Measurements from ENCODE around the gene TMEM233. TPM values are rescaled to one million over a fixed set of nuclear protein-coding genes. Genes with fewer than 3 reads are reported as not detected.
A peak's percentile ranks its signal among the peaks of the same experiment; 100 is the strongest.

The TMEM233 gene
- total and polyA plus RNA-seq, 4 donors, result 0.13 to 0.80 (median 0.31) TPM

GRCh38 chr12:119659289-119659897 is 65.8 kb downstream of the TMEM233 start:
- Histone ChIP-seq H3K9ac (ENCODE audit: insufficient read depth in 1 of 2, low read length in 2 of 2) (no peak overlapping the region), H3K4me1 (ENCODE audit: control insufficient read depth in 5 of 5, insufficient read depth in 5 of 5, low read length in 5 of 5) (no peaks in the 10 kb centered on the region), H3K27ac (ENCODE audit: low read depth in 1 of 2, low read length in 1 of 2) (no peak overlapping the region), H3K27me3 (ENCODE audit: control insufficient read depth in 3 of 3, insufficient read depth in 3 of 3, low read length in 2 of 3) (no peaks in the 10 kb centered on the region), H3K36me3 (ENCODE audit: control insufficient read depth in 4 of 4, insufficient read depth in 4 of 4, low read length in 4 of 4) (no peaks in the 10 kb centered on the region), H3K4me3 (no peak overlapping the region), H3K9me3 (ENCODE audit: control insufficient read depth in 4 of 4, insufficient read depth in 3 of 4, low read length in 3 of 4) (no peaks in the 10 kb centered on the region)
- WGBS, 2 donors, result 41 to 55% methylated on average over 6 of the region's 6 CpGs
- peak; percentile 73 for TF ChIP-seq CTCF (IDR thresholded peaks at IDR 0.05; ENCODE audit: control extremely low read depth, extremely low read depth)
- ATAC-seq (ENCODE audit: insufficient read depth, low FRiP score) (no peak), DNase-seq (peak in 2 of 3 donors; percentile 21 to 37)

GRCh38 chr12:119660076-119660475 is 66.5 kb downstream of the TMEM233 start:
- WGBS, 2 donors, result 64 to 72% methylated on average over 5 of the region's 5 CpGs
- no peak for ATAC-seq (ENCODE audit: insufficient read depth, low FRiP score)
- no peak for TF ChIP-seq CTCF (IDR thresholded peaks at IDR 0.05; ENCODE audit: control extremely low read depth, extremely low read depth)

GRCh38 chr12:119661882-119662281 is 68.3 kb downstream of the TMEM233 start:
- no peak for ATAC-seq (ENCODE audit: insufficient read depth, low FRiP score)
- WGBS, 2 donors, result 69 to 76% methylated on average over 4 of the region's 4 CpGs
- H3K36me3 ChIP-seq (ENCODE audit: control insufficient read depth in 4 of 4, insufficient read depth in 4 of 4, low read length in 4 of 4), result no peaks in the 10 kb centered on the region
- no peak overlapping the region for H3K4me3 ChIP-seq
- DNase-seq, result no peak
- TF ChIP-seq CTCF (IDR thresholded peaks at IDR 0.05; ENCODE audit: control extremely low read depth, extremely low read depth), result no peak
- H3K27ac ChIP-seq (ENCODE audit: low read depth in 1 of 2, low read length in 1 of 2), result no peak overlapping the region
- no peak overlapping the region for H3K9ac ChIP-seq (ENCODE audit: insufficient read depth in 1 of 2, low read length in 2 of 2)
- no peaks in the 10 kb centered on the region for H3K9me3 ChIP-seq (ENCODE audit: control insufficient read depth in 4 of 4, insufficient read depth in 3 of 4, low read length in 3 of 4)
- H3K4me1 ChIP-seq (ENCODE audit: control insufficient read depth in 5 of 5, insufficient read depth in 5 of 5, low read length in 5 of 5), result peaks cover 0 to 5% (median under 1%) of the 10 kb centered on the region in 5 donors
- H3K27me3 ChIP-seq (ENCODE audit: control insufficient read depth in 3 of 3, insufficient read depth in 3 of 3, low read length in 2 of 3), result no peaks in the 10 kb centered on the region

More at GRCh38 chr12:119660076-119660475, 66.5 kb downstream of the TMEM233 start:
- H3K36me3 ChIP-seq (ENCODE audit: control insufficient read depth in 4 of 4, insufficient read depth in 4 of 4, low read length in 4 of 4), result no peaks in the 10 kb centered on the region
- no peaks in the 10 kb centered on the region for H3K27me3 ChIP-seq (ENCODE audit: control insufficient read depth in 3 of 3, insufficient read depth in 3 of 3, low read length in 2 of 3)
- no peaks in the 10 kb centered on the region for H3K9me3 ChIP-seq (ENCODE audit: control insufficient read depth in 4 of 4, insufficient read depth in 3 of 4, low read length in 3 of 4)
- H3K9ac ChIP-seq (ENCODE audit: insufficient read depth in 1 of 2, low read length in 2 of 2), result no peak overlapping the region
- DNase-seq, result no peak
- no peaks in the 10 kb centered on the region for H3K4me1 ChIP-seq (ENCODE audit: control insufficient read depth in 5 of 5, insufficient read depth in 5 of 5, low read length in 5 of 5)
- H3K4me3 ChIP-seq, result no peak overlapping the region
- no peak overlapping the region for H3K27ac ChIP-seq (ENCODE audit: low read depth in 1 of 2, low read length in 1 of 2)

GRCh38 chr12:119664642-119665041 is 71.1 kb downstream of the TMEM233 start:
- Histone ChIP-seq H3K9me3 (ENCODE audit: control insufficient read depth in 4 of 4, insufficient read depth in 3 of 4, low read length in 3 of 4) (no peaks in the 10 kb centered on the region), H3K27ac (ENCODE audit: low read depth in 1 of 2, low read length in 1 of 2) (no peak overlapping the region), H3K4me3 (no peak overlapping the region), H3K36me3 (ENCODE audit: control insufficient read depth in 4 of 4, insufficient read depth in 4 of 4, low read length in 4 of 4) (no peaks in the 10 kb centered on the region), H3K27me3 (ENCODE audit: control insufficient read depth in 3 of 3, insufficient read depth in 3 of 3, low read length in 2 of 3) (no peaks in the 10 kb centered on the region), H3K9ac (ENCODE audit: insufficient read depth in 1 of 2, low read length in 2 of 2) (no peak overlapping the region), H3K4me1 (ENCODE audit: control insufficient read depth in 5 of 5, insufficient read depth in 5 of 5, low read length in 5 of 5) (peaks cover 0 to 13% (median 4%) of the 10 kb centered on the region in 5 donors)
- TF ChIP-seq CTCF (IDR thresholded peaks at IDR 0.05; ENCODE audit: control extremely low read depth, extremely low read depth), result no peak
- 90 to 91% methylated on average over 1 of the region's 1 CpG for WGBS, 2 donors
- DNase-seq, result no peak
- no peak for ATAC-seq (ENCODE audit: insufficient read depth, low FRiP score)
